HTR-8/SVneo (cell line): ENCODE results near the gene C20orf141.
"Not testable (repeated sequence)": the region's sequence is repeated elsewhere in the genome, so short reads cannot be mapped to it uniquely, and the experiment has no call there.

Experiments
- DNase-seq: peaks from one replicate; pipeline ENCODE4 v3.0.0; 2011; ENCODE audit warnings: low spot score, mixed read lengths; ENCODE audit not compliant: insufficient read length
- FAIRE-seq: peaks from 2 replicates; lab custom pipeline; 2011; peaks lifted over from hg19 to GRCh38; lab: Jason Lieb, UNC

Gene C20orf141

DNA sequence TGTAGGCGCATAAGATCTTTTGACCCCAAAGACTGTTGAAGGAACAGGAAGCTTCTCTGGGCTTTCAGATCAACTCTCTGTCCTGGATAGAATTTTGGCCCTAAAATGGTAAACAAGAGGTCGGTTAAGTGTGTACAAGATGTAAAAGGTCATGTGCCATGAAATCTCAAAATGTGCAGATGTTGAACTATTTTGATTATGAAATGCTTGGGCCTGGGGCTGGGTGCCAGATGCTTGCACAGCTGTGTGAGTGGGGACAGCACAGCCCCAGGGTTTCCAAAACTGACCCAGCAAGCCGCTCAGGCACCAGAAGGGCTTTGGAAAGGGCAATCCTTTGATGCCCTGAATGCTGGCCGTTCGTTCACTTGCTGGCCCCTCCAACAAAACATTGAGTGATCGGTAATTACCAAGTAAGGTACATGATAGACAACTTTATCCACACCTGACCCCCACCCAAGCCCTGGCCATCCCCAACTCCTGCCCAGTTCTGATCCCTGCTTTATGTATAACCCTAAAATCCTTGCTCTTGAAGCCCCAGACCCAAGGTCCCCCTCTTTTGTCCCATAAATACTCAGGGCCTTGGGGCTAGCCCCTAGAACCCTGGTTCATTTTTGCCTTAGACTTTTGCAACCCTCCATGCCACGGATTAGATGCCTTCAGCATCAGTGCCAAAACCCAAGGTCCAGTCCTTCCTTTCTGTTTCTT lies 3.3 kb downstream of the C20orf141 start:
- no peak for FAIRE-seq
- DNase-seq = no peak

DNA sequence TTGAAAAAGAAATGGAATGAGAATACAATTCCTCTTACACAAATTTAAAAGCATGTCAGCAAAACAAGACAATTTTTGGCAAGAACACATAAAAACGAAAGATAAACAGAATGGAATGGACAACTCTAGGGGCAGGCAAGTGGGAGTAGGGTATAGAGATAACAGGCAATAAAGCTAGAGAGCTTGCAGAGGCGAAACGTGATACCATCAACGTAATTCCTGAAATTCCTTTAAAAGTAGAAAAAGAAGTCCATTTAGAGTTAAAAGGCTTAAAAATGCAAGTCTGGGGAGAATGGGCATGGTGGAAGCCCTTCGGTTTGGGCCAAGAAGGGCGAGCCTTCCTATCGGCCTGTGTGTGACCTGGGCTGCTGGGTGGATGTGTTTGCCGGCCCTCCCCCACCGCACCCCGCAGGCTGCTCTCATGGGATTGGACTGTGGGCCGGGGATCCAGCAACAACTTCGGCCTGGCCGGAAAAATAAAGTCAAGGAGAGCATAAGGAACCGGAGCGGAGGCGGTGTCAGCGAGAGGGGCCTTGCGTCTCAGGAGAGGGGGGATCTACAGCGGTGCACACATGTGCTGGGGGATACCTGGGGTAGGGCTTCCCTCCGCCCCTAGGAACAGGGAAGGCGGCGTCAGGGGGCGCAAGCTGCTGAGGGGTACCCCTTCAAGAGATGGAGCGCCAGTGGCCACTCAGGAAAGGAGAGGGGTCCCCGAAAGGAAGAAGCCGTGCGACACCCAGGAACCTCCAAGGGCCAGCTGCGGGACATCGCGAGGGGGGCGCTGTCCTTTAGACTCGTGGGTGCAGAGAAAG lies 5.5 kb downstream of the C20orf141 start:
- FAIRE-seq (no peak), DNase-seq (no peak)

DNA sequence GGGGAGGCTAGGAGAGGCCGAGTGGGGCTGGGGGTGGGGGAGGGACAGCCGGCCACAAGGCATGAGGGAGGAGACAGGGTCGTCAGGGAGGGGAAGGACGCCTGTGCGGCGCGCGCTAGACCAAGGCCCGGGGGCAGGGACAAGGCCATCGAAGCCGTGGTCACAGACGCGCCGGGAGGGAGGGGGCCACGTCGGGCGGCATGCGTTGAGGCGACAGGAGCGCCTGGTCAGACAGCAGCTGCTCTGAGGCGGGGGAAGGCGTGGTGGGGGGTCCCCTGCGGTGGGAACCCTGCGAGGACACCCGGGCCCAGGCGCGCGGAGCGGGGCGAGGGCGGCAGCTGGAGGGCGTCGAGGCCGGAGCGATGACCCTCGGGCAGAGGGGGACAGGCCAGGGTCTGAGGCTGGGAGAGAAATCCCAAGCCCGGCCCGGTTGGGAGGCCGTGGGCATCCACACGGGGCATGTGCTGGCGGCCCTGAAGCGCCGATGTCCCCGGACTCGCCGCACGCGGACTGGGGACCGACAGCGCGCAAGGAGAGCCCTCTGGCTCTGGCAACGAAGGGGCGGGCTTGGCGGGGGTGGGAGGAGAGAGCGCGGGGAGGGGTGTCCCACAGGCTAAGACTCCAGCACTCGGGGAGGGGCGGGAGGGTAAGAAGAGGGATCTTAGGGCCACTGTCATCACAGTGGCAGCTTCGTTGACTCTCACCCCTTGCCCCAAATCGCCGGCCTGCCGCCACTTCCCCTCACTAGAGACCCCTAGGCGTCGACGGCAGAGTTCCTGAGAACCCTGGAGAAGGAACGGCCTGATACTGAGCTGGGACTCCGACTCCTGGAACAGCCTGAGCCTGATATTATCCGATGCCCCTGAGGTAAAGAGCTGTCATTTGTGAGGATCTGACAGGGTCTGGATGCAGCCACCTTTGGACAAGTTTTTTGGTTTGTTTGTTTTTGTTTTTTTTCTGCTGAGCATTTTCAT lies 6.4 kb downstream of the C20orf141 start:
- DNase-seq (no peak), FAIRE-seq (no peak)

DNA sequence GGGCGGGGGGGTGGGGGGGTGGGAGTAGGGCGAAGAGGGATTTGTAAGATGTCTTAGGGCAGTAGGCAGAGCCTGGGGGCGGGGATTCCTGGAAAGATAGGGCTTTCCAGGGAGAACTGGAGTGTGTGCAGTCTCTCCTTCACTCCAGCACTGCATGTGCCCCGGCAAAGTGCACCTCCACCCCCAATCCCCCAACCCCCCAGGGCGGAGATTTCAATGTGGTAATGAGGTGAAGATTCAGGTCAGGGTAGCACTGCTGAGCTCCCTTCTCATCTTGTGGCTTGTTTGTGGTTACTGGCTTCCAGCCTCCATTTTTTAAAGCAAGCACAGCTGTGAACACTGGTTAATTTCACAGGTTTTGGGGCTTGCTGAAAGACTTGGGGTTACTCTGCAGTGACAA lies 7.3 kb downstream of the C20orf141 start:
- FAIRE-seq (no peak), DNase-seq (no peak)

DNA sequence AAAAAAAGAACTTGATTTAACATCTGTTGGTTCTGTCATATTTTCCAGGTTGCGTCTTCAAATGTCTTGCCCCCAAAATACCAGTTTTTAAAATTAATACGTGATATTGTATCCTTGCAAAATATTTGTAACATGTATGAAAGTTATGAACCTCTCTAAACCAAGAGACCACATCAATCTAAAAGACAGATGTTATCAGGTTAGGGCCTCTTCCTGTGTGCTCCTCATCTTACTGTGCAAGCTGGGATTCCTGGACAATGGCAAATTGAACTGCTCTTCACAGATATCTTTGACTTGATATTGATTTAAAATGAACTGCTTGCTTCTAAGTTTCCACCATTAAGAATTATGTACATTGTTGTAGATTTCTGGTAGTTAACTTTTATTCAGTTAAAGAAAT lies 11.0 kb downstream of the C20orf141 start:
- no peak for FAIRE-seq
- DNase-seq = no peak

DNA sequence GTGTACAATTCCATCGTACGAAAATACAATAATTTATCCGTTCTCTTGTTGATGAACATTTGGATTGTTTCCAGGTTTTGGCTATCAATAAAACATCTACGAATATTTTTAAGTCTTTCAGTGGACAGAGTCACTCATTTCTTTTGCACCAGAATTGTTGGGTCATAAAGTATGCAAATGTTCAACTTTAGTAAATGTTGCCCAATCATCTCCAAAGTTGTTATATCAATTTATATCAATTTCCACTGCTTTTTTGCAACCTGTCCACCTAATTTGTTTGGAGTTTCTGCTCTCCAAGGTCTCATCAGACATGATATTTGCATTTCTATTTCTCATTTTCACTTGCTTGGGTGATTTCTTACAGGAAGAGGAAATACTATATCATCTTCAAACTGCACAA lies 11.9 kb downstream of the C20orf141 start:
- no peak for FAIRE-seq
- DNase-seq = no peak

DNA sequence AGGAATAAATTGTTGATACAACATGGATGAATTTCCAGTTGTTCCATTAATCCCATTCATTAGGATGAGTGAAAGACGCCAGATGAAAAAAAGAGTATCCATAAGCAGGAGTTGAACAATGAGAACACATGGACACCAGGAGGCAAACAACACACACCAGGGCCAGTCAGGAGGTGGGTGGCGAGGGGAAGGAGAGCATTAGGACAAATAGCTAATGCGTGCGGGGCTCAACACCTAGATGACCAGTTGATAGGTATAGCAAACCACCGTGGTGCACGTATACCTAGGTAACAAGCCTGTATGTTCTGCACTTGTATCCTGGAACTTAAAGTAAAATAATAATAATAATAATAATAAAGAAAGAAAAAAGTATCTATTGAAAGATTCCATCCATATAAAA lies 14.6 kb downstream of the C20orf141 start:
- no peak for DNase-seq
- no peak for FAIRE-seq

DNA sequence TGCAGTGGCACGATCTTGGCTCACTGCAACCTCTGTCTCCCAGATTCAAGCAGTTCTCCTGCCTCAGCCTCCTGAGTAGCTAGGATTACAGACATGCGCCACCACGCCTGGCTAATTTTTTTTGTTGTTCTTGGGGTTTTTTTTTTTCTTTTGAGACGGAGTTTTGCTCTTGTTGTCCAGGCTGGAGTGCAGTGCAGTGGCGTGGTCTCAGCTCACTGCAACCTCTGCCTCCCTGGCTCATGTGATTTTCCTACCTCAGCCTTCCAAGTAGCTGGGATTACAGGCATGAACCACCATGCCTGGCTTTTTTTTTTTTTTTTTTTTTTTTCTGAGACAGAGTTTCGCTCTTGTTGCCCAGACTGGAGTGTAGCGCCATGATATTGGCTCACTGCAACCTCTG lies 16.4 kb downstream of the C20orf141 start:
- DNase-seq, FAIRE-seq: not testable (repeated sequence)

DNA sequence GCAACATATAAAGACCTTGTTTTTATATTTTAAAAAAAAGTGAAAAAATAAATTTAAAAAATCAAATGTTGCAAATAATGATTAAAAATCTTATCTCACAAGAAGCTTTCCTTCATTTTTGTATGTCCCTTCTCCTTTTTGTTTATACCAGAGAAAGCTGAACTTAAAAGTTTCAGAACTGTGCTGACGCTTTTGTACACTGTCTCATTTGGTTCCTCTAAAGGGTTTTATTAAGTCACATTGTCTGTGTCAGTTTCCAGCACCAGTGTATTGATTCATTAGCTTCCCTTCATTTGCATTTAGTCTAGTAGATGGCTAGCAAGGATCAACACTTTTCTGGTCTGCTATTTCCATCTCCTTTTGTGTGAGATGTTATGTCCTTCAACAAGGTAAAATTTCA lies 19.0 kb downstream of the C20orf141 start:
- FAIRE-seq (no peak), DNase-seq (no peak)

DNA sequence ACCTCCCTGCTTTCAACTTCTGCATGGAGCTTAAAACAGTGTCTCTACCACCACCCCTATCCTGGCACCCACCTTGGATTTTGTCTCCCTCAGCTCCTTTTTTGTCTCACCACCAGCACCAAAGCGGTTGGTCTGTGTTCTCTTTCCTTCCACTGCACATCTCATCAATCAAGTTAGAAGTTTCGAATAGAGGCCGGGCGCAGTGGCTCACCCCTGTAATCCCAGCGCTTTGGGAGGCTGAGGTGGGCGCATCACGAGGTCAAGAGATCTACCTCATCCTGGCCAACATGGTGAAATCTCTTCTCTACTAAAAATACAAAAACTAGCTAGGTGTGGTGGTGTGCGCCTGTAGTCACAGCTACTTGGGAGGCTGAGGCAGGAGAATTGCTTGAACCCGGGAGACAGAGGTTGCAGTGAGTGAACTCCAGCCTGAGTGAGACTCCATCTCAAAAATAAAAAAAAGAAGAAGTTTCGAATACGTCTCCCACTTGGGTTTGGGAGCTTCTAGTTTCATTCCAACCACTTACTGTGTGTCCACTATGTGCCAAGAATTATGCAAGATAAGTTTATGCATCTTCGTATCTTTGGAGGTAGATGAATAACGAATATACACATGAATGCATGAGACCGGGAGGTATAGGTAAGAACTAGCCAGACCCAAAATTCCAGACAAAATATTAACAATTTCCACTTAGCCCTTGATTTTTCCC lies 19.8 kb downstream of the C20orf141 start:
- no peak for DNase-seq
- no peak for FAIRE-seq

DNA sequence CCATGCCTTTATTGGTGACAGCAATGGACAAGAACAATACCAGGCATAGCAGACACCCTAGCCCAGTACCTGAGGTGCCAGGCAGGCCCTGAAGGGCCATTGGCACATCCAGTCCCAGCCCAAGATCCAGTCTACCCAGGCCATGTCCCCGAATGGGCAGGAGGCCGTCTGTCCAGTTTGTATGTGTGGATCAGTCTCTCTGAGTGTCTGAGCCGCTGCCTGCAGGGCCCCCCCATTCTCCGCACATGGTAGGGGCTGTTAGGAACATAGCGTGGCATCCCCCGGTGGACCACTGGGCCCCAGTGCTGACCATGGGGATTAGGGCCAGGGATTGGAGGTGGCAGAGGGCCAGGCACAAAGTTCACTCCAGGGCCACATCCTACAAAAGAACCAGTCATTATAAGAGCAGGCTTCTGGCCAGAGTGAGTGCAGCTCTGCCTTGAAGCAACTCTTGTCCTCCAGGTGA lies 20.6 kb downstream of the C20orf141 start:
- DNase-seq = no peak
- no peak for FAIRE-seq

DNA sequence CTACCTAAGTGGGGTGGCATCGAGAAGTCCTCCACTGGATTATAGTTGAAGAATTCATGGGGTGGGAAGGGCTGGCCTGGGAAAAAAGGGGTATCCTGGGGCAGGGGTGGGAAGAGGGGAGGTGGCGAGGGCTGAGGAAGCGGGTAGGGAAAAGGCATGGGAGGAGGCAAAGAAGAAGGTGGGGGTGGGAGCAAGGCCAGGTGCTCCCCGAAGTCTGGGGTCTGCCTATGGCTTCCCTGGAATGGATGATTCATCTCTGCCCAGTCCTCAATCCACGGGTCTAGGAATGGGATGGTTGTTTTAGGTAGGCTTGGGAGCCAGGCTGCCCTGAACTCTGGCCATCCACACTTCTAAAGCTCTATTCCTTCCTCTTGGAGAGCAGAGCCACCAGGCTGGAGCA lies 21.2 kb downstream of the C20orf141 start:
- no peak for DNase-seq
- no peak for FAIRE-seq

DNA sequence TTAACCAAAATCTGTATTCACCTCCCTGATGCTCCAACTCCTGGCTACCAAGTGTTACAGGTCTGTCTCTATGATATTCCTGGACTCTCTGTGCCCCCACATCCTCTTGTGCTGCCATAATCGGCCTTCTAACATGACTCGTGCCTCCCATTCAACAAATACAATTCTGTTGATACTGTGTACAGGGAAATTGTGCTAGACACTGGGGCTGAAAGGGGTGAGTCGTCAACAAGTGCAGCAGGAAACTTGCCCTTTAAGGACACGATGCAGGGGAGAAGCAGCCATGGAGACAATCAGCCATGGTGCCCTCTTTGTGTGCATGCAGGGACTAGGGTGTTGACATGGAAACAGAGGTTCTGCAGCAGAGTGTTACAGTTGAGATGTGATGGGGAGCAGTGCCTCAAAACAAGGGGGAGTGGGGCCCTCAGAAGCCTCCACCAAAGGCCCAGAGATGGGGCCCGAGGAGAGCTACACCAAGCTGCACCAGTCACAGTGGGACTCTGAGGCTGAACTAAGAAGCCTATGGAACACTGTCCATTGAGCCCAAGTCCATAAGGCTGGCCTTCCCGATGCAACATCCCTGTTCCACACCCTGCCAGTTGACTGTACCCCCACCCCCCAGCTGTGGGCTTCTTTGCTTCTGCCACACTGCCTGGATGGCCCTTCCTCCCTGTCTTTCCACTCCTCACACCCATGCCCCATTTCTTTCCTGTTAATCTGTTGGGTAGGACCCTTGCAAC lies 22.6 kb downstream of the C20orf141 start:
- FAIRE-seq = no peak

DNA sequence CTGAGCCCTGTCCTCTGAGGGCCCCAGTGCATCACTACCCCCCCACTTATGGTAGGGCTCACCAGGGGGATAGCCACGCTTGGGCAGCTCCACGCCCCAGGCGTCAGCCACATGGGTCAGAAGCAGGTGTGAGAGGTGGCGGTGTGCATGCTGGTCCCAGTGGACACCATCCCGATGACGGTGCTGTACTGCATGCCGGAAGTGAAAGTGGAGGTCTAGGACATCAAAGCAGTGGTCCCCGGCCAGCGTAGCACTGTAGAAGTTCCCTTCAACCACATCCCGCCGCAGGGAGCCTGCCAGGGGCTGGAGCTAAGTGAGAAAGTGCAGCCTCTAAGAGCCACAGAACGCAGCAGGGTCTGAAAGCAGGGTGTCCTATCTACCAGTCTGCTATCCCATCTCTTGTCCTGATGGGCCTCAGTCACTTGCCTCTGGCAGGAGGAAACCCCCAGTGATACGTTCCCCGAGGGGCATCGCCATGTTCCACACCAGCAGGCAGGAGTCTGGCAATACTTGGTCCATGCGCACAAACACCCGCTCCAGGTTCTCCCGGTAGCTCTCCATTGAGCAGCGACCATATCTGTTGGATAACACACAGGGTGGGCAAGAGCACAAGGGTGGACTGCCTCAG lies 23.5 kb downstream of the C20orf141 start:
- no peak for DNase-seq
- no peak for FAIRE-seq

More for the DNA sequence above, 22.6 kb downstream of the C20orf141 start:
- DNase-seq = no peak

DNA sequence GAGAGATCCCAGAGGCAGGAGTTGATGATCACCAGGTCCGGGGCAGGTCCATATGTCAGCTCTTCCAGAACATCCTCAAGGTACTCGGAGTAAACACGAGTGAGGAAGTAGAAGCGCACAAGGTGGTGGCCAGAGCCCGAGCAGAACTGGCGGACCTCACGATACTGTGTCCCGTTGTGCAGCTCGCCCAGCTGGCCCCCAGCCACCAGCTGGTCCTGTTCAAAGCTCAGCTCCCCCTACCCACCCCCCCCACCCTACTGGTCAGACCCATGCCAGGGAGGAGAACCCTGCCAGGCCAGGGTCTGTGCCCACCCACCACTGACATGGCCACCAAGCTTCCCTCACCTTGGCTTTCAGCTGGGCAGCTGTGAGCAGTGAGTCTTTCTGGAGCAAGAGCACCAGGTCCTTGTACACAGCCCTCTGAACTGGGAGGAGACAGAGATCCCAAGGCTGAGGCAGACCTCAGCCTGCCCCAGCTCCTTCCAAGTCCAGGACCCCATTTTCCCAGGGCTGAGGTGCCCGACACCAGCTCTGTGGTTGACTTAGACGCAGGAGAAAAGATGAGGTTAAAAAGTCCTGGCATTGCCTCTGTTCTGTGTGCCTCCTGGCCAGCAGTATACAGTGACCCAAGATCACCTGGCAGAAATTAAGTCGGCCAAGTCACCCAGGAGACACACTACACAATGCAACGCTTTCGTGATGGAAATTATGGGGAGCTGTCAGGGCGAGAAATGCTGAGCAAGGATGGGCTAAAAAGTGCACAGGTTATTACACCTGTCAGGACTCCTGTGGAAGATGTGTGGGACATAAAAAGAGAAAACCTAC lies 24.3 kb downstream of the C20orf141 start:
- FAIRE-seq = peak; percentile 74
- no peak for DNase-seq

DNA sequence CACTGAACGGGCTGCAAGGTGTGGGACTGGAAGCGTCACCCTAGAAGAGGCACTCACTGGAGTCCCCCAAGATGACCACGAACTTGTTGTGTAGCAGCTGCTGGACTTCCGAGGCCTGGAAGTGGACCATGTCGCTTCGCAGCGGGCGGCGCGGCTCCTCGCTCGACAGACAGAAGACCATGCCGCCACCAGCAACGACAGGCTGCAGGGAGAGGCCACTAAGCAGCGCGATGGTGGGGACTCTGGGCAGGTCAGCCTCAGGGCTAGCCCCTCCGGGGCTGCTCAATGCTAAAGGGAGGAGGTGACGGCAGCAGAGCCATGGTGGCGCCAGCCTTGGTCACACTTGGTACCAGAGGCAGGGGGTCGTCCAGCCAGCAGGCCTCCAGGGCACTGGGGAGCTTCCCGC lies 24.9 kb downstream of the C20orf141 start:
- no peak for DNase-seq
- FAIRE-seq = no peak

DNA sequence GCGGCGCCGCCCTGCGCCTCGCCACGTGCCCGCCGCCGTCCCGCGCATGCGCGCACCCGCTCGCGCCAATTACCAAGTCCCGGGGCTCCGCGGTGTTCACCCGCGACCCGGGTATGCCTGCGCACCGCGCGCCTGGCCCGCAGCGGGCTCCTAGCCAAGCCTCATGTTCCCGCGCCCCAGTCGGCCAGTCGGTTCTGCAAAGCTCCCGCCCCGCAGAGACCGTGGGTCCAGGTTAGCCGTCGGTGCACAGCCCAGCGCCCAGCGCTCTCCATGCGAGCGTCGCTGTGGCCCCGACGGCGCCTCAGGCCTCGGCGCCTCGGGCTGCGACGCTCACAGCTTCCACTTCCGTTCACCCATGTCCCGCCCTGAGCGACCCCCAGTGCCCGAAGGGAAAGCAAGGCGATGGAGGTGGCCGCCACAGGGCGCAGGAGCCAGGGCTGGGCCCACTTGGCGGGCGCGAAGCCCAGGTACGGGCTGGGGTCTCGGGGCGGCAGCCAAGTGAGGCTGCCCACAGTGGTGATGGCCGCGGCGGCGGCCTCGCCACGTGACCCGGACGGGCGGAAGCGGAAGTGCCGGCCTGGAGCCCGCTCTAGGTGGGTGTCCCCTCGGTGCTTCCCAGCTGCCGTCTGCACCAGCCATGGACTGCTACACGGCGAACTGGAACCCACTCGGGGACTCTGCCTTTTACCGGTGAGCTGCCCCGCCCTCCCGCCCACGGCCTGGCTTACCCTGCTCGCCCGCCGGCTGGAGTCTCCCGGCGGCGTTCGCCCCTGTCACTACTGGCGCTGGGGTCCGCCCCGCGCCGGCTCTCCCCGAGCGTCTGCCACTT lies 25.6 kb downstream of the C20orf141 start, which contains the start of the genes PCED1A and VPS16:
TSS of gene PCED1A (minus strand) at position 518 of the 829 bp plus-strand sequence. CDS start 743 bp downstream, outside the sequence.
TSS of gene VPS16 (plus strand) at position 608 of the 829 bp plus-strand sequence. CDS start at position 638, 30 bp downstream.
- peak; percentile 97 for FAIRE-seq

More for the DNA sequence above, 25.6 kb downstream of the C20orf141 start, which contains the start of the genes PCED1A and VPS16:
- peak; percentile 98 for DNase-seq
